GM13976 (cell line): Measurements from ENCODE around the gene PRMT2.

Experiments used
- DNase-seq: peaks from one replicate; pipeline ENCODE4 v3.0.0; 2012; ENCODE audit warnings: low spot score
- in situ Hi-C: fragments of 300-500 bp; cut with MboI; formaldehyde crosslinking; loops from one replicate; pipeline ENCODE4 v1.12.0; 2022; ENCODE audit warnings: low sequenced_read_pairs, mixed read lengths, inconsistent platforms; ENCODE audit not compliant: unreplicated experiment
- TF ChIP-seq, protein P1 (sequence below): IDR thresholded peaks from 2 replicates; pipeline ENCODE4 v1.5.1; 2012; ENCODE audit warnings: borderline replicate concordance, mild to moderate bottlenecking; ENCODE audit not compliant: insufficient read depth; ENCODE audit errors: extremely low read depth, missing control alignments, control extremely low read depth

PRMT2 gene

DNA sequence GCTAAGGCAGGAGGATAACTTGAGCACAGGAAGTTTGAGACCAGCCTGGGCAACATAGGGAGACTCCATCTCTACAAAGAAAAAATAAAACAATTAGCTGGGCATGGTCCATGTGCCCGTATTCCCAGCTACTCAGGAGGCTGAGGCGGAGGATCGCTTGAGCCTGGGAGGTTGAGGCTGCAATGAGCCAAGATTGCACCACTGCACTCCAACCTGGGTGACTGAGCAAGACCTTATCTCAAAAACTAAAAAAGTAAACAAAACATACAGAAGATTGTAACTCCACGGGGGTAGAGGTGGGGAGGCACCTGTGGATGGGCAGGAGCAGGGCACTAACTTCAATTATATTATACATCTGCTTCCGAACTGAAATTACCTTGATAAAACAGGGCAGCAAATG lies 35.2 kb upstream of the PRMT2 start:
- DNase-seq, result no peak
- TF ChIP-seq, protein P1, sequence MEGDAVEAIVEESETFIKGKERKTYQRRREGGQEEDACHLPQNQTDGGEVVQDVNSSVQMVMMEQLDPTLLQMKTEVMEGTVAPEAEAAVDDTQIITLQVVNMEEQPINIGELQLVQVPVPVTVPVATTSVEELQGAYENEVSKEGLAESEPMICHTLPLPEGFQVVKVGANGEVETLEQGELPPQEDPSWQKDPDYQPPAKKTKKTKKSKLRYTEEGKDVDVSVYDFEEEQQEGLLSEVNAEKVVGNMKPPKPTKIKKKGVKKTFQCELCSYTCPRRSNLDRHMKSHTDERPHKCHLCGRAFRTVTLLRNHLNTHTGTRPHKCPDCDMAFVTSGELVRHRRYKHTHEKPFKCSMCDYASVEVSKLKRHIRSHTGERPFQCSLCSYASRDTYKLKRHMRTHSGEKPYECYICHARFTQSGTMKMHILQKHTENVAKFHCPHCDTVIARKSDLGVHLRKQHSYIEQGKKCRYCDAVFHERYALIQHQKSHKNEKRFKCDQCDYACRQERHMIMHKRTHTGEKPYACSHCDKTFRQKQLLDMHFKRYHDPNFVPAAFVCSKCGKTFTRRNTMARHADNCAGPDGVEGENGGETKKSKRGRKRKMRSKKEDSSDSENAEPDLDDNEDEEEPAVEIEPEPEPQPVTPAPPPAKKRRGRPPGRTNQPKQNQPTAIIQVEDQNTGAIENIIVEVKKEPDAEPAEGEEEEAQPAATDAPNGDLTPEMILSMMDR, result no peak
- in situ Hi-C loops, result no loop called here

DNA sequence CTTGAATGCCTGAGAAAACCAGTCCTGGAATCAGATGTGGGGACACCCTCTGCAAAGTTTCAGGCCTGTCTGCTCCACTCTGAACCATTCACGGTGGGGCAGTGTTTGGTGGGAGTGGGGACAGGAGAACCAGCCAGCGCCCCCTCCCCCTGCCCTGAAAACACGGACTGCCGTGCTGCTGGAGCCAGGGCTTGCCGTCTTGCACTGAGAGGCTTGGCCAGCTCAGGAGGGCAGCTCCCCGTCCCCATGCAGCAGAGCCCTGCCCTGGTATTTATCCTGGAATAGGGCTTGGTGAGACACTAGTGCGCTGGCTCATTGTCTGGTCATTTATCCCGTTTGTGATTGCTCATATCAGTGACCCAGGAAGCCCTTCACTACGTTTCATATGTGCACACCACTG lies 34.5 kb upstream of the PRMT2 start:
- in situ Hi-C loops, result no loop called here
- peak; percentile 3 for DNase-seq

DNA sequence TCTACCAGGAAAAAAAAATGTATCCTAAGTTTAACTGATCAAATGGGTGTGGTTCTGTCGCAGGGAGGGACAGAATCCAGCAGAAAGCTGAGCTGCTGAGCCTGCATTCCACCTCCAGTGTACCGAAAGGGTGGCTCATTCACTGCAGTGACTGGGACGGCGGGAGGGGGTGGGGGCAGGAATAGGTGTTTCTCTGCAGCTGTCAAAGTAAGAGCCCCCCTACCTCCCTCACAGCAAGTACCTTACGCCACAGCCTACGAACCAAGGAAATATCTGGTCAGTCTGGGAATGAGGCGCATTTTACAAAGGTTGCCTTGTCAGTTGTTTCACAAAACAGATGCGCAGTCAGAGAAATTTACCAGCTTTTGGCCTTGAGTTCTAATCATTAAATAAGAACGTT lies 32.2 kb upstream of the PRMT2 start:
- DNase-seq, result peak; percentile 5
- TF ChIP-seq, protein P1, result no peak
- in situ Hi-C loops, result no loop called here

More for the DNA sequence above, 34.5 kb upstream of the PRMT2 start:
- TF ChIP-seq, protein P1, result no peak

DNA sequence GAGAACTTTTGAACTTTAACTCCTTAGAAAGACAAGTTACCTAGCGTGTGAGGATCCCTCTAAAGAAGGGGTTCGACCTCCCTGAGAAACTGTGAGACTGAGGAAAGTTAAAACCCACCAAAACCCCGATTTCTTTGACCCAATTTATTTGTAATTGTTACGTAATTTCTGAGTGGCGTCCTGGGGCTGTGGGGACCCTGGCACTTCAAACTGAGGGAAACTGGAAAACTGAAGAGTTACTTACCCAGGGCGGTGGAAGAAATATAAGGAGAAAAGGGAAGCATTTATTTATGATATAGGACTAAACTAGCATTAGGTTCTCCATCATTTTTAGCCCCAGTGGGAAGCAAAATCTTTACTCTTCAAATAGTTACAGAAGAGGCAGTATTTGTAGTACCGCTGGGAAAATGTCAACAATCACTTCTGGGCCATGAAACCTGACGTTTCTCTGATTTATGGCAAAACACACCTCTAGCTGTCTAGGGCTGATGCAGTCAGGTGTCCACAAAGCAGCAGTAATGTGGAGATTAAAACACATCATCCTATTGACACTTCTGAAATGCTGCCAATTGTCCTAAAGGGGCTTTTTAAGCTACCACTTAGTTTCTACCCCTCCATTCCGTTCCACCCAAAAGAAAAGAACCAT lies 31.0 kb upstream of the PRMT2 start:
- in situ Hi-C loops, result no loop called here
- TF ChIP-seq, protein P1, result no peak
- no peak for DNase-seq

DNA sequence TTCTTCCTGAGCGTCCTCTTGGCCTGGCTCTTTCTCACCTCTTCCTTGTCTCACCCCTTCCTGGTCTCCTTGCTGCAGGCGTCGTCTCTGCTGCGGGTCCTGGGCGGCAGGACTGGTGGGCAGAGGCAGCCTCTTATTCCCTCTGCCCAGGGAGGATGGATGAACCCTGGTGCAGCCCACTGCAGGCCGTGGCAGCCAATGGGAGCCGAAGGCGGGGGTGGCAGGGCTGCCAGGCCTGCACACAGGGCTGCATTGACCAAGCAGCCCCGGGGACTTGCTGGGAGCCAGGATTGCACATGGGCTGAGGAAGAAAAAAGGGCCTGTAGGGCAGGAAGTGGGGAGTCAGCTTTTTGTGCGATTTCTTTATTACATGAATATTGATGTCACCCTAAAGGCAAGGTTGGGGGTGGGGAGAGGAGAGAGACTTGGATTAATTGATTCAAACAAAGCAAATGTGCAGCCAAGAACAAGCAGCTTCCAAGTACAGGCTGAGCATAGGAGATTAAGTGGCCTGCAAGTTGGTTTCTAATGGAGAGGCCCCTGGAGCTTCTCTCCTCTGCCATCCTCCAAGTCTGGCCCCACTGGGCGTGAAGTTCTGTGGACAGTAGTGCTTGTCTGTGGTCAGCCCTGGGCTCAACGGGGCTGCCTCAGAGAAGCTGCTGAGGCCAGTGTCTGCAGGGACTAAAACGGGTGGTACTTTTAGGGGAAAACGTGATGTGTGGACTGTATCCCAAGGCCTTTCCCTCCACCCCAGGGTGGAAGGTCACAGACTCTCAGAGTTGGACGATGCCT lies 30.3 kb upstream of the PRMT2 start, which contains the start of gene S100B:
Gene S100B (minus strand): TSS at position 108 of the 792 bp plus-strand sequence. CDS start 2,667 bp downstream, outside the sequence.
- peak; percentile 15 for DNase-seq
- in situ Hi-C loops, result no loop called here
- TF ChIP-seq, protein P1, result no peak

DNA sequence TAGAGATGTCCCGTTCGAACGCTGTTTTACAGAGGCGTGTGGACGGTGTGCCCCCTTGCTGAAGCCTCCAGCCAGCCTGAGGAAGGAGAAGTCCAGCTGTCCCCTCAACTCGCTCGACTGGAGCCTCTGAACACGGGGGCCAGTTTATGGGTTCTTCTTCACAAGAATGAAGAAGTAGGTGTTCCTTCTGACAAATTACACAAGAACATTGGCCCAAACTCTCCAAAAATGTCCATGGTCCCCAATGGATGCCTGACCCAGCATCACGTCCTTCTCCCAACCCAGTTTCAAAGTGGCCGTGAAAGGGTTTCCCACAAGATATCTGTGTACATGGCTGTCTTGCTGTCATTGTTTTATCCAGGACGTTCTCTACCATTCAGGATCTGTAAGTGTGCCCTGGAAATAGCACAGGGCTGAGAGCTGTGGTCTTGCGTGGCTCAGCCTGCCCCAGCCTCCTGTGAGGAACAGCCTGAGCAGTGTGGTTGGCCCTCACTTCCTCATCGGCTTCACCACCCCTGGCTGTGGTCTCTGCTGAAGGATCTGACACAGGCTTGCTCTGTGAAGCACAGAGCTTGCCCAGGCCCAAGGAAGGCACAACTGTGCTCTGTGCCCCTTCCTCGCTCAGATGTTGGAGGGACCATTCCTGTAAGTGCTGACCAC lies 29.6 kb upstream of the PRMT2 start:
- peak; percentile 71 for DNase-seq
- in situ Hi-C loops, result no loop called here
- TF ChIP-seq, protein P1, result no peak
